Rectal smooth muscle tissue (tissue), 1 donor: ENCODE results near the gene TRIM69.
A peak's percentile ranks its signal among the peaks of the same experiment; 100 is the strongest.
"Not testable (repeated sequence)": the region's sequence is repeated elsewhere in the genome, so short reads cannot be mapped to it uniquely, and the experiment has no call there.

Experiments
- H3K27ac ChIP-seq: one replicate; pipeline ENCODE4 v1.7.0; 2013; ENCODE audit warnings: low read depth, low read length, inconsistent platforms
- H3K27me3 ChIP-seq: one replicate; pipeline ENCODE4 v1.7.0; 2013; ENCODE audit warnings: low read length; ENCODE audit not compliant: control insufficient read depth, insufficient read depth
- H3K36me3 ChIP-seq: one replicate; pipeline ENCODE4 v1.7.0; 2013; ENCODE audit warnings: low read length; ENCODE audit not compliant: control insufficient read depth, insufficient read depth
- H3K4me1 ChIP-seq: one replicate; pipeline ENCODE4 v1.7.0; 2013; ENCODE audit warnings: low read length; ENCODE audit not compliant: control insufficient read depth, insufficient read depth
- H3K4me3 ChIP-seq: one replicate; pipeline ENCODE4 v1.7.0; 2013; ENCODE audit warnings: low read length
- H3K9ac ChIP-seq: one replicate; pipeline ENCODE4 v1.7.0; 2013; ENCODE audit warnings: low read length

Gene TRIM69

GRCh38 chr15:44734839-44735481, 1.4 kb upstream of the TRIM69 start:
- no peaks in the 10 kb centered on the region for H3K36me3 ChIP-seq
- no peaks in the 10 kb centered on the region for H3K27me3 ChIP-seq
- H3K4me1 ChIP-seq: peaks cover 9% of the 10 kb centered on the region
- no peak overlapping the region for H3K9ac ChIP-seq
- H3K27ac ChIP-seq: peak overlapping the region; percentile 13
- no peak overlapping the region for H3K4me3 ChIP-seq

- Histone ChIP-seq H3K4me3 (no peak overlapping the region), H3K9ac (no peak overlapping the region), H3K27ac (peak overlapping the region; percentile 25), H3K27me3 (no peaks in the 10 kb centered on the region), H3K4me1 (peaks cover 5% of the 10 kb centered on the region), H3K36me3 (no peaks in the 10 kb centered on the region)
These were observed 697 bp upstream of the TRIM69 start for GRCh38 chr15:44735482-44736180.

GRCh38 chr15:44738340-44738984, 2.1 kb downstream of the TRIM69 start:
- Histone ChIP-seq H3K9ac (no peak overlapping the region), H3K4me1 (peaks cover 5% of the 10 kb centered on the region), H3K27ac (no peak overlapping the region), H3K36me3 (no peaks in the 10 kb centered on the region), H3K4me3 (no peak overlapping the region), H3K27me3 (no peaks in the 10 kb centered on the region)

- not testable (repeated sequence) for H3K4me3 ChIP-seq, H3K9ac ChIP-seq, H3K27me3 ChIP-seq, H3K27ac ChIP-seq, H3K4me1 ChIP-seq, H3K36me3 ChIP-seq
These were observed 3.0 kb downstream of the TRIM69 start for GRCh38 chr15:44739222-44739847.

- not testable (repeated sequence) for H3K4me3 ChIP-seq, H3K27me3 ChIP-seq, H3K4me1 ChIP-seq, H3K27ac ChIP-seq, H3K9ac ChIP-seq, H3K36me3 ChIP-seq
These were observed 7.1 kb downstream of the TRIM69 start for GRCh38 chr15:44743454-44743853.

- Histone ChIP-seq H3K27me3 (no peaks in the 10 kb centered on the region), H3K9ac (no peak overlapping the region), H3K4me3 (no peak overlapping the region), H3K27ac (no peak overlapping the region), H3K36me3 (no peaks in the 10 kb centered on the region), H3K4me1 (no peaks in the 10 kb centered on the region)
These were observed 17.0 kb downstream of the TRIM69 start for GRCh38 chr15:44753345-44753744.

- H3K36me3 ChIP-seq: no peaks in the 10 kb centered on the region
- H3K4me1 ChIP-seq: no peaks in the 10 kb centered on the region
- no peaks in the 10 kb centered on the region for H3K27me3 ChIP-seq
- no peak overlapping the region for H3K27ac ChIP-seq
- no peak overlapping the region for H3K9ac ChIP-seq
- no peak overlapping the region for H3K4me3 ChIP-seq
These were observed 26.9 kb downstream of the TRIM69 start for GRCh38 chr15:44763187-44763586.

- Histone ChIP-seq H3K36me3 (no peaks in the 10 kb centered on the region), H3K4me3 (no peak overlapping the region), H3K27me3 (no peaks in the 10 kb centered on the region), H3K9ac (no peak overlapping the region), H3K27ac (no peak overlapping the region), H3K4me1 (no peaks in the 10 kb centered on the region)
These were observed 27.5 kb downstream of the TRIM69 start for GRCh38 chr15:44763848-44764247.

GRCh38 chr15:44765036-44765435, 28.7 kb downstream of the TRIM69 start:
- H3K27ac ChIP-seq: no peak overlapping the region
- H3K9ac ChIP-seq: no peak overlapping the region
- no peaks in the 10 kb centered on the region for H3K27me3 ChIP-seq
- H3K36me3 ChIP-seq: no peaks in the 10 kb centered on the region
- no peak overlapping the region for H3K4me3 ChIP-seq
- no peaks in the 10 kb centered on the region for H3K4me1 ChIP-seq

GRCh38 chr15:44769521-44769920, 33.2 kb downstream of the TRIM69 start:
- H3K4me3 ChIP-seq: no peak overlapping the region
- H3K36me3 ChIP-seq: no peaks in the 10 kb centered on the region
- no peaks in the 10 kb centered on the region for H3K4me1 ChIP-seq

GRCh38 chr15:44770715-44771114, 34.4 kb downstream of the TRIM69 start:
- H3K9ac ChIP-seq, H3K4me3 ChIP-seq, H3K27me3 ChIP-seq, H3K4me1 ChIP-seq, H3K27ac ChIP-seq, H3K36me3 ChIP-seq: not testable (repeated sequence)

More at GRCh38 chr15:44769521-44769920, 33.2 kb downstream of the TRIM69 start:
- no peak overlapping the region for H3K9ac ChIP-seq
- H3K27me3 ChIP-seq: no peaks in the 10 kb centered on the region
- no peak overlapping the region for H3K27ac ChIP-seq

GRCh38 chr15:44775953-44776352, 39.6 kb downstream of the TRIM69 start:
- no peak overlapping the region for H3K4me3 ChIP-seq
- H3K4me1 ChIP-seq: no peaks in the 10 kb centered on the region
- H3K27ac ChIP-seq: no peak overlapping the region
- H3K9ac ChIP-seq: no peak overlapping the region
- no peaks in the 10 kb centered on the region for H3K36me3 ChIP-seq
- H3K27me3 ChIP-seq: no peaks in the 10 kb centered on the region
